GM10266 (cell line): ENCODE measurements around the gene AOAH.

Source experiments
- DNase-seq: peaks from one replicate; pipeline ENCODE4 v3.0.0; 2012; ENCODE audit errors: extremely low spot score
- CTCF ChIP-seq: IDR thresholded peaks from 2 replicates; pipeline ENCODE4 v1.5.1; 2012; ENCODE audit warnings: mild to moderate bottlenecking, low read depth; ENCODE audit not compliant: control insufficient read depth, insufficient read depth; ENCODE audit errors: missing control alignments

AOAH gene

GRCh38 chr7:36668080-36668479, 56.2 kb downstream of the AOAH start:
- no peak for DNase-seq
- TF ChIP-seq CTCF = no peak

GRCh38 chr7:36667007-36667745, 57.1 kb downstream of the AOAH start:
- DNase-seq = no peak

GRCh38 chr7:36663481-36663880, 60.8 kb downstream of the AOAH start:
- DNase-seq = no peak
- TF ChIP-seq CTCF = no peak

More at GRCh38 chr7:36667007-36667745, 57.1 kb downstream of the AOAH start:
- TF ChIP-seq CTCF = no peak

- DNase-seq = no peak
- TF ChIP-seq CTCF = no peak
Measured at GRCh38 chr7:36661135-36661840, 63.0 kb downstream of the AOAH start.

GRCh38 chr7:36659638-36660341, 64.5 kb downstream of the AOAH start:
- no peak for TF ChIP-seq CTCF
- DNase-seq = no peak

GRCh38 chr7:36659172-36659516, 65.2 kb downstream of the AOAH start:
- TF ChIP-seq CTCF = no peak
- DNase-seq = no peak
